Erythroblast (primary cell): Measurements from ENCODE around the gene VWA2.
"Not testable (repeated sequence)": the region's sequence is repeated elsewhere in the genome, so short reads cannot be mapped to it uniquely, and the experiment has no call there.

Experiments
- DNase-seq, 2 experiments: peaks; one replicate each; lab custom pipeline; 2025; lab: John Stamatoyannopoulos, UW
- GATA1 ChIP-seq: IDR thresholded peaks from 2 replicates; pipeline ENCODE4 v1.6.1; 2011; ENCODE audit warnings: low read depth, mild to moderate bottlenecking, control low read depth, low read length, moderate library complexity
- POLR2A ChIP-seq: IDR thresholded peaks from 2 replicates; pipeline ENCODE4 v1.6.1; 2011; ENCODE audit warnings: mild to moderate bottlenecking, low read length

Gene VWA2

DNA sequence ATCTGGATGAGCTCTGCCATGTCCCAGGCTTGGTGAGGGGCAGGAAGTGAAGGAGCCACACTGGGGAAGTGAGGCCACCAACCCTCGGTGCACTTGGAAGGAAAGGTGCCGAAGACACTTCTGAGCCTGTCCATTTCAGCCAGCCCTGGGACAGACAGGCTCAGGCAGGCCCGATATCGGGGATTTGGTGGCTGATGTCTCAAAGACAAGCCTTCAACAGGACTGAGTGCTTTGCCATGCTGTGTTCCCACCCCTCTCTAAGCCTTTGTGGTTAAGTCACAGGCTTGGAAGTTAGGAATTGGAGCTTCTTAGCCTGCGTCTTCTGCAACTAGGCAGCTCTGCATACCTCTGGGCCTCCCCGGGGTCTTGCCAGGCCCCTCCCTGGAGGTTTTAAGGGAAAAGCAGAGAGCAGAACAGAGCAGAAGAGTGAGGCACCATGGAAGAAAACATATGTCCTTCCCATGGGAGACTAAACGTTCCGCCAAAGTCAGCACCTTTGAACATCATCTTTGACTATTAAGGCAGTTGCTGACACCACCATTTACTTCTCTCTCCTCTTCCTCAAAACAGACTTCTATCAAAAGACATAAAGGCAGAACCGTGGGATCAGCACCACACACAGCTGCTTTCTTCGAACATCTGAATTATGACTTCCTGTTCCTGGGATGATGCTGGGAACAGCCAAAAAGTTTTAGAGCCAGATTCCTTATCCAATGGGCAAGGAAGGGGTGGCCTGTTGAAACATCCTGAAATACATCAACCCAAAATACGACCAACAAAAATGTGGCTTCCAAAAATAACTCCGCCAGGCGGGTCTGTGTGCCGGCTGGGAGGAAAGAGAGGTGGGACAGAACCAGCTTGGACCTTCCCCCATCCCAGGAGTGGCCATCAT lies 93.5 kb downstream of the VWA2 start:
- no peak for TF ChIP-seq POLR2A
- no peak for TF ChIP-seq GATA1
- no peak for DNase-seq

- DNase-seq = not testable (repeated sequence)
These were observed 94.4 kb downstream of the VWA2 start for GRCh38 chr10:114333441-114333840.

- TF ChIP-seq GATA1 (no peak), POLR2A (no peak)
- DNase-seq = no peak
These were observed 95.2 kb downstream of the VWA2 start for GRCh38 chr10:114334301-114334700.

DNA sequence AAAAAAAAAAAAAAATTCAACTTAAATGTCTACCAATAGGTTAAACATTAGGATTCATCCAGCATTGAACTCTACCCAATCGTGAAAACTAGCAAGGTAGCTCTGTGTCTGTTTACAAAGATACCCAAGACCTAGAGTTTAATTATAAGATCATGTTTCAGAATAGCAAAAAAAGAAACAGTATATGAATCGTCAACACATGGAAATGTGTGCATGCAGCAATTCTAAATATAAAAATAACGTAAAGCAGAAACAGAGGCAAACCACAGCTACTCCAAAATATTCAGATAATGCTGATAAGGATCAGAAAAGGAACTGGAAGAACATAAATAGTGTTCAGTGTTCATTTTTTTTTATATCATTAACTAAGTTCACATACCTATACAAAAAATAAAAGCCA lies 96.6 kb downstream of the VWA2 start:
- DNase-seq = no peak
- no peak for TF ChIP-seq POLR2A
- no peak for TF ChIP-seq GATA1

GRCh38 chr10:114336823-114337509 lies 97.9 kb downstream of the VWA2 start:
- TF ChIP-seq GATA1 = no peak
- DNase-seq = no peak

GRCh38 chr10:114337510-114338462 lies 98.7 kb downstream of the VWA2 start:
- TF ChIP-seq GATA1 (no peak), POLR2A (no peak)

DNA sequence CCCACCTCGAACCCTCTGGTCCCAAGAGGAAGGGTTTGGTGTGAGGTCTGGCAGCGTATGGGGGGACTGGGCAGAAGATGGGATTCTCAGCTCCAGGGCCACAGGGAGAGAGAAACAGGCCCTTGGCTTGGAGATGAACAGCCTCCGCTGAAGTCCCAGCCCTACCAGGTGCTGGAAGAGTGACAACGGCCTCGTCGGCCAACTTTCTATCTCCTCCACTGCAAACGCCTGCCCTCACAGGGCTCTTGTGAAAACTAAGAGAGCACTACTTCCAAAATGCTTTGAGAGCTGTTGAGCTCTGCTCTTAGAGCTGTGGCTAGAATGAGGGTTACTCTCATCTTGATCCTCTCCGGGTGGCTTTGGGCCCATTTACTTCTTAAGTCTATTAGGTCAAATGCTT lies 101.8 kb downstream of the VWA2 start:
- DNase-seq = no peak
- TF ChIP-seq POLR2A (no peak), GATA1 (no peak)

More at GRCh38 chr10:114337510-114338462, 98.7 kb downstream of the VWA2 start:
- DNase-seq = no peak
